Left lung (tissue), 10 donors: Measurements from ENCODE around the gene GPR142. TPM values are rescaled to one million over a fixed set of nuclear protein-coding genes. Genes with fewer than 3 reads are reported as not detected.

Experiments
- ATAC-seq: fragments of 200-7000 bp; cut with Tn5 transposase; one replicate; pipeline ENCODE4 v1.9.1; 2020; ENCODE audit warnings: moderate library complexity
- DNase-seq, 4 donors: peaks; one replicate each; pipeline ENCODE4 v3.0.0-alpha.2; 2013 to 2020
- H3K27ac ChIP-seq, 2 donors: fragments of 200-600 bp; sonication (generic) in 1 of 2; one replicate each; pipeline versions ENCODE4 v1.5.0 to v1.8.0; 2020 to 2021
- H3K27me3 ChIP-seq, 2 donors: fragments of 200-600 bp; sonication (generic) in 1 of 2; one replicate each; pipeline versions ENCODE4 v1.5.0 to v1.8.0; 2020 to 2021
- H3K36me3 ChIP-seq, 2 donors: fragments of 200-600 bp; sonication (generic) in 1 of 2; one replicate each; pipeline versions ENCODE4 v1.5.0 to v1.8.0; 2020 to 2021
- H3K4me1 ChIP-seq, 2 donors: fragments of 200-600 bp; one replicate each; pipeline ENCODE4 v1.8.0; 2021
- H3K4me3 ChIP-seq, 2 donors: fragments of 200-600 bp; sonication (generic) in 1 of 2; one replicate each; pipeline versions ENCODE4 v1.5.0 to v1.8.0; 2020 to 2021; ENCODE audit warnings: mild to moderate bottlenecking in 1 of 2
- H3K9me3 ChIP-seq, 2 donors: fragments of 200-600 bp; sonication (generic) in 1 of 2; one replicate each; pipeline versions ENCODE4 v1.5.0 to v1.8.0; 2020 to 2021
- intact Hi-C, 2 donors: fragments of 100-400 bp; cut with DNase I; formaldehyde crosslinking; loops; one replicate each; pipeline versions ENCODE4 v1.11.2 to v1.14.2; 2022
- polyA plus RNA-seq, 6 donors: library from polyadenylated mRNA; unstranded; fragments of 120-200 nt; gene quantifications; one replicate each; pipeline ENCODE4 v1.2.1, GENCODE V29; 2013; ENCODE audit not compliant: insufficient read length in 6 of 6
- total RNA-seq, 2 donors: library from RNA; stranded (reverse); fragmentation: NEBNext Ultra II Directional; extraction: Animal tissue kit (Norgen Biotek cat#: 25700); gene quantifications; one replicate each; pipeline ENCODE4 v1.2.1, GENCODE V29; 2021
- TF ChIP-seq, protein P1 (sequence below), 2 donors: fragments of 200-600 bp; sonication (generic) in 1 of 2; IDR thresholded peaks; one replicate each; pipeline versions ENCODE4 v1.5.0 to v1.8.0; 2021; ENCODE audit warnings: antibody characterized with exemption in 2 of 2
- donor health status: DM: no; HTN: yes; CAD: no.
- donor health status: DM: no; HTN: no; CAD: no.

Gene GPR142
- total and polyA plus RNA-seq, 8 donors = 0.08 TPM; not detected in 6

DNA sequence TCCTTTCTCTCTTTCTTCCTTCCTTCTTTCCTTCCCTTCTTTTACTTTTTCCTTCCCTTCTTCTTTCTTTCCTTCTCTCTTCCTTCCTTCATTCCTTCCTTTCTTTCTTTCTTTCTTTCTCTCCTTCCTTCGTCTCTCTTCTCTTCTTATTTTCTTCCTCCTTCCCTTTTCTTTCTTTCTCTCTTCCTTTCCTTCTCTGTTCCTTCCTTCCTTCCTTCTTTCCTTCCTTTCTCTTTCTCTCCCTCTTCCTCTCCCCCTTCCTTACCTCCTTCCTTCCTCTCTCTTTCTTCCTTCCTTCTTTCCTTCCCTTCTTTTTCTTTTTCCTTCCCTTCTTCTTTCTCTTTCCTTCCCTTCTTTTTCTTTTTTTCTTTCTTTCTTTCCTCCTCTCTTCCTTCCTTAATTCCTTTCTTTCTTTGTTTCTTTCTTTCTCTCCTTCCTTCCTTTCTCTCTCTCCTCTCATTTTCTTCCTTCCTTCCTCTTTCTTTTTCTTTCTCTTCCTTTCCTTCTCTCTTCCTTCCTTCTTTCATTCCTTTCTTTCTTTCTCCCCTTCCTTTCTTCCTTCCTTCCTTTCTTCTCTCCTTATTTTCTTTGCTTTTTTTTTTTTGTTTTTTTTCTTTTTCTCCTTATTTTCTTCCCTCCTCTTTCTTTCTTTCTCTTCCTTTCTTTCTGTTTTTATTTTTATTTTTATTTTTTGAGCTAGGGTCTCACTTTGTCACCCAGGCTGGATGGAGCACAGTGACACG, 22.8 kb downstream of the GPR142 start:
- H3K27ac ChIP-seq = no peak overlapping the region
- intact Hi-C loops = loop anchor here in 1 of 2 donors (10.0 kb wide), 1 partner anchor 65 kb away; no protein-coding TSS in a partner anchor
- H3K4me1 ChIP-seq = no peaks in the 10 kb centered on the region
- no peaks in the 10 kb centered on the region for H3K36me3 ChIP-seq
- no peaks in the 10 kb centered on the region for H3K27me3 ChIP-seq
- ATAC-seq (no peak), DNase-seq (no peak)
- H3K4me3 ChIP-seq = no peak overlapping the region
- H3K9me3 ChIP-seq = no peaks in the 10 kb centered on the region
- TF ChIP-seq, protein P1, sequence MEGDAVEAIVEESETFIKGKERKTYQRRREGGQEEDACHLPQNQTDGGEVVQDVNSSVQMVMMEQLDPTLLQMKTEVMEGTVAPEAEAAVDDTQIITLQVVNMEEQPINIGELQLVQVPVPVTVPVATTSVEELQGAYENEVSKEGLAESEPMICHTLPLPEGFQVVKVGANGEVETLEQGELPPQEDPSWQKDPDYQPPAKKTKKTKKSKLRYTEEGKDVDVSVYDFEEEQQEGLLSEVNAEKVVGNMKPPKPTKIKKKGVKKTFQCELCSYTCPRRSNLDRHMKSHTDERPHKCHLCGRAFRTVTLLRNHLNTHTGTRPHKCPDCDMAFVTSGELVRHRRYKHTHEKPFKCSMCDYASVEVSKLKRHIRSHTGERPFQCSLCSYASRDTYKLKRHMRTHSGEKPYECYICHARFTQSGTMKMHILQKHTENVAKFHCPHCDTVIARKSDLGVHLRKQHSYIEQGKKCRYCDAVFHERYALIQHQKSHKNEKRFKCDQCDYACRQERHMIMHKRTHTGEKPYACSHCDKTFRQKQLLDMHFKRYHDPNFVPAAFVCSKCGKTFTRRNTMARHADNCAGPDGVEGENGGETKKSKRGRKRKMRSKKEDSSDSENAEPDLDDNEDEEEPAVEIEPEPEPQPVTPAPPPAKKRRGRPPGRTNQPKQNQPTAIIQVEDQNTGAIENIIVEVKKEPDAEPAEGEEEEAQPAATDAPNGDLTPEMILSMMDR (IDR thresholded peaks at IDR 0.05) = no peak

DNA sequence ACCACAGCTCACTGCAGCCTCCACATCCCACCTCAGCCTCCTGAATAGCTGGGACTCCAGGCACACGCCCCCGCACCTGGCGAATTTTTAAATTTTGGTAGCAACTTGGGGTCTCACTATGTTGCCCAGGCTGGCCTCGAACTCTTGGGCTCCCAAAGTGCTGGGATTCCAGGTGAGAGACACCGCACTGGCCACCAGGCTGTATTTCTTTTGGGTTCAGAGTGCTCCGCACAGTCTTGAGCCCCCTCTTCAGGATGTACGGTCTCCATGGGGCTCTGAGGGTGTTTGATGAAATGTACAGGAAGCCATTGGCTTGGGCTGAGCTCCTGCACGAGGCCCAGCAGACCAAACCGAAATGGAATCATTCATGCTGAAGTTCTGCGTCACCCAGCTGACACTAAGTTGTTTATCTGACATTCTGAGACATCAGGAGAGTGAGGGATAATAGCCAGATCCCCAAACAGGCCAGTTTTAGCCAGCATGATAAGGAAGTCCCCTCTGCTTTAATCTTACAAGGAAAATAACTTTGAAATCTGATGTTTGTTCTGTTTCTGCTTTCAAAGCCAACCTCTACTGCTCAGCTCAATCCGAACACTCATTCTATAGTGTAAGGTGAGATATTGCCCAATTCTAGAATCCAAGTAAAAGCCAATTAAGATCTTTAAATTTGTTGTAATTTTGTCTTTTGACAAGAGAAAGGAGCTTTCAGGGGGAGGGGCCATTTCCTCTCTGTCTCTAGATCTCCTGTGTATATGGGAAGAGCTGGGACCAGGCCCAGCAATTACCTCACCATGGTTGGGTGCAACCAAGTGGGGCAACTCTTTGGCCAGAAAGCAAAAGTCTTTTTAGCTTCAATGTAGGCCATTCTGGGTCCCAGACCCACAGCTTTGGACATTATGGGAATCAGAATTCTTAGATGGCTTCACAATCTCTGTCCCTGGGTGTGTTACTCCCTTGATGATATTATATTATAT, 23.7 kb downstream of the GPR142 start:
- H3K27ac ChIP-seq = no peak overlapping the region
- intact Hi-C loops = no loop called here
- TF ChIP-seq, protein P1 (IDR thresholded peaks at IDR 0.05) = no peak
- H3K4me1 ChIP-seq = no peaks in the 10 kb centered on the region
- ATAC-seq (no peak), DNase-seq (no peak)
- H3K36me3 ChIP-seq = no peaks in the 10 kb centered on the region
- no peaks in the 10 kb centered on the region for H3K27me3 ChIP-seq
- no peak overlapping the region for H3K4me3 ChIP-seq
- no peaks in the 10 kb centered on the region for H3K9me3 ChIP-seq

DNA sequence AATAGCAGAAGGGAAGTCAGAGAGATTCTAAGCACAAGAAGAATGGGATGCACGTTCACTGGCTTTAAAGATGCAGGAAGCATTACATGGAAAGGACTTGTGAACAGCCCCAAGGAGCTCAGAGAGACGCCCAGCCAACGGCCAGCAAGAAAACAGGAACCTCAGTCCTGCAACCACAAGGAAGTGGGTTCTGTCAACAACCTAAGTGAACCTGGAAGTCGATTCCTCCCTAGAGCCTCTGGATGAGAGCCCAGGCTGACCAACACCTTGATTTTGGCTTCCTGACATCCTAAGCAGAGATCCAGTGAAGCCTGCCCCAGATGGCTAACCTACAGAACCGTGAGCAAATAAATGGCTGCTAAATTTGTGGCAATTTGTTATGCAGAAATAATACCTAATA, 24.5 kb downstream of the GPR142 start:
- TF ChIP-seq, protein P1 (IDR thresholded peaks at IDR 0.05) = no peak
- DNase-seq = no peak
- Histone ChIP-seq H3K4me3 (no peak overlapping the region), H3K9me3 (no peaks in the 10 kb centered on the region), H3K36me3 (no peaks in the 10 kb centered on the region), H3K27ac (no peak overlapping the region), H3K27me3 (no peaks in the 10 kb centered on the region), H3K4me1 (no peaks in the 10 kb centered on the region)
- intact Hi-C loops = no loop called here
- no peak for ATAC-seq

DNA sequence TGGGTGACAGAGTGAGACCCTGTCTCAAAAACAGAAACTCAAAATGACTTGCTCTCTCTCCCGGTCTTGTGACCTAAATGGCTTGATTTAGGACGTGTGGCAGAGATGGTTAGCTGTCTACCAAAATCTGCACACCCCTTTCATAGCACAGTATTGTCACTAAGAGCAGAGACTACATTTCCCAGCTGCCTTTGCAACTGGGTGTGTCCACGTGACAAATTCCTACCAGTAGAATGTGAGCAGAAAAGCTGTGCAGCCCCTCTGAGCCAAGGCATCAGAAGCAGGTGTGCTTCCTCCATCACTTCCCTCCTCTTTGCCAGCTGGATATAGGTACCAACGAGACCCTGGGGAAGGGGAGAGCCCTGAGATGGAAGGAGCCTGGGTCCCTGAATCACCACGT, 25.5 kb downstream of the GPR142 start:
- TF ChIP-seq, protein P1 (IDR thresholded peaks at IDR 0.05) = no peak
- intact Hi-C loops = no loop called here
- H3K4me1 ChIP-seq = no peaks in the 10 kb centered on the region
- ATAC-seq (no peak), DNase-seq (no peak)
- H3K36me3 ChIP-seq = no peaks in the 10 kb centered on the region
- no peak overlapping the region for H3K27ac ChIP-seq
- no peak overlapping the region for H3K4me3 ChIP-seq
- no peaks in the 10 kb centered on the region for H3K27me3 ChIP-seq
- H3K9me3 ChIP-seq = no peaks in the 10 kb centered on the region
